Measurements from ENCODE around the gene DBT.

The DBT gene

GRCh38 chr1:100232156-100232555, 17.5 kb downstream of the DBT start:
- no peak for DNase-seq (ENCODE audit: insufficient read length, low spot score)
- no peak for FAIRE-seq
- no peak for TF ChIP-seq PAX5 (IDR thresholded peaks at IDR 0.05; ENCODE audit: insufficient read depth, low read length, severe bottlenecking)
- TF ChIP-seq POLR2AphosphoS5 (IDR thresholded peaks at IDR 0.05; ENCODE audit: low read depth, low read length), result no peak
- TF ChIP-seq POLR2A (IDR thresholded peaks at IDR 0.05; ENCODE audit: low read depth, low read length), result no peak
- TF ChIP-seq TAF1 (IDR thresholded peaks at IDR 0.05; ENCODE audit: low read depth, low read length), result no peak
- TF ChIP-seq POU2F2 (IDR thresholded peaks at IDR 0.05; ENCODE audit: low read depth, low read length), result no peak
- TF ChIP-seq SPI1 (IDR thresholded peaks at IDR 0.05; ENCODE audit: low read depth, low read length), result no peak

- DNase-seq (ENCODE audit: insufficient read length, low spot score) (no peak), FAIRE-seq (no peak)
- TF ChIP-seq TAF1 (IDR thresholded peaks at IDR 0.05; ENCODE audit: low read depth, low read length), result no peak
- no peak for TF ChIP-seq POLR2A (IDR thresholded peaks at IDR 0.05; ENCODE audit: low read depth, low read length)
- no peak for TF ChIP-seq POLR2AphosphoS5 (IDR thresholded peaks at IDR 0.05; ENCODE audit: low read depth, low read length)
- TF ChIP-seq POU2F2 (IDR thresholded peaks at IDR 0.05; ENCODE audit: low read depth, low read length), result no peak
- TF ChIP-seq PAX5 (IDR thresholded peaks at IDR 0.05; ENCODE audit: insufficient read depth, low read length, severe bottlenecking), result no peak
- TF ChIP-seq SPI1 (IDR thresholded peaks at IDR 0.05; ENCODE audit: low read depth, low read length), result no peak
Observed at GRCh38 chr1:100231721-100232120, 17.9 kb downstream of the DBT start.

DNA sequence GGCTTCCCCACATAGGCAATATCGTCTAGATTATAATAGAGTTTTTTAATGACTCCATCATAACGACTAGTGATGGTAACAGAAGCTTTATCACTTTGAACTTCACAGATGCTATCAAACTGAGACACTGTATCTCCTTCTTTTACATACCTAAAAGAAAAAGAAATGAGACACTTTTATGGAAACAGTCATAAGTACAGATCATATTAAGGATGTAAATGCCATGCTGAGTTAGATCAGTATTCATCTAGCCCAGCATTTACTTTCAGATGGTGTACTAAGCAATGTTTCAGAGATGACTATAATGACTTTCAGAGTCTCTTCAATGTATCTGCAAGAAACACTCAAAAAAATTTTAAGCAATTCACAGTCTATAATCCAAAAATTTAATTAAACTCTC, 18.9 kb downstream of the DBT start:
- no peak for DNase-seq (ENCODE audit: insufficient read length, low spot score)
- no peak for TF ChIP-seq PAX5 (IDR thresholded peaks at IDR 0.05; ENCODE audit: insufficient read depth, low read length, severe bottlenecking)
- no peak for TF ChIP-seq TAF1 (IDR thresholded peaks at IDR 0.05; ENCODE audit: low read depth, low read length)
- TF ChIP-seq POLR2AphosphoS5 (IDR thresholded peaks at IDR 0.05; ENCODE audit: low read depth, low read length), result no peak
- no peak for TF ChIP-seq SPI1 (IDR thresholded peaks at IDR 0.05; ENCODE audit: low read depth, low read length)
- no peak for TF ChIP-seq POLR2A (IDR thresholded peaks at IDR 0.05; ENCODE audit: low read depth, low read length)
- TF ChIP-seq POU2F2 (IDR thresholded peaks at IDR 0.05; ENCODE audit: low read depth, low read length), result no peak
- no peak for FAIRE-seq

DNA sequence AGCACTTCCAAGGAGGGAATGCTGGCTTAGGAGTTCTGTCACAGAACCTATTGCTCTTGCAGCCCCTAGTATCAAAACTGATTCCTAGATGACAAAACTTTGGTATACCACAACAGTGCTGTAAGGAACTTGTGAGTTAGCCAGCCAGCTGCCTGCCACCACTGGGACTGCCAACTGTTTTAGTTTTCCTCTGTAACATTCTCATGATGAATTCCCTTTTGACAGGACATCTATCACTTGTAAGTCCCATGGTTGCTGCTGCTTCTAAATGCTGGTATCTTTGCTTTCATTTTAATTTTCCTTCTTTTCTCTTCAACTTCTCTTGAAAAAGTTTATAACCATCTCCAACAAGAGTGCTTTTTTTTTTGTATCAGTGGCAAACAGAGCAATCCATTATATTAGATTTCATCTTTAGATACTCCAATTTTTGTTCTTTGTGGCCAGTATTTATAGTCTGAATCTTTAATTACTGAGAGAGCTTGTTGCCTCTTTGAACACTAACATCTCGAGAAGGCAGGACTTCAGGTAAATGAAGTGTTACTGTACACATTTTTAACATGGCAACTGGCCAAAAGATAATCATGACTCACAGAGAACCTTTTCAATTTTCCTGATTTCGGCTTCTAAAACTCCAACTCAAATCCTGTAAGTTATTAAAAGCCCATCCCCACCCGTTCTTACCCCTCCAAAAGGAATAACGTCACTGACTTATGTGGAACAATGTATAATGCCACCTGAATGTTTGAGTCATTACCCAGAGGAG, 19.8 kb downstream of the DBT start:
- FAIRE-seq (no peak), DNase-seq (ENCODE audit: insufficient read length, low spot score) (no peak)
- no peak for TF ChIP-seq PAX5 (IDR thresholded peaks at IDR 0.05; ENCODE audit: insufficient read depth, low read length, severe bottlenecking)
- TF ChIP-seq POLR2AphosphoS5 (IDR thresholded peaks at IDR 0.05; ENCODE audit: low read depth, low read length), result no peak
- TF ChIP-seq TAF1 (IDR thresholded peaks at IDR 0.05; ENCODE audit: low read depth, low read length), result no peak
- TF ChIP-seq SPI1 (IDR thresholded peaks at IDR 0.05; ENCODE audit: low read depth, low read length), result no peak
- no peak for TF ChIP-seq POLR2A (IDR thresholded peaks at IDR 0.05; ENCODE audit: low read depth, low read length)
- TF ChIP-seq POU2F2 (IDR thresholded peaks at IDR 0.05; ENCODE audit: low read depth, low read length), result no peak

GRCh38 chr1:100222428-100222827, 27.2 kb downstream of the DBT start:
- DNase-seq (ENCODE audit: insufficient read length, low spot score) (no peak), FAIRE-seq (no peak)
- TF ChIP-seq PAX5 (IDR thresholded peaks at IDR 0.05; ENCODE audit: insufficient read depth, low read length, severe bottlenecking), result no peak
- no peak for TF ChIP-seq SPI1 (IDR thresholded peaks at IDR 0.05; ENCODE audit: low read depth, low read length)
- no peak for TF ChIP-seq POLR2A (IDR thresholded peaks at IDR 0.05; ENCODE audit: low read depth, low read length)
- no peak for TF ChIP-seq TAF1 (IDR thresholded peaks at IDR 0.05; ENCODE audit: low read depth, low read length)

GRCh38 chr1:100219883-100220282, 29.8 kb downstream of the DBT start:
- DNase-seq (ENCODE audit: insufficient read length, low spot score) (no peak), FAIRE-seq (no peak)
- TF ChIP-seq PAX5 (IDR thresholded peaks at IDR 0.05; ENCODE audit: insufficient read depth, low read length, severe bottlenecking) (no peak), POU2F2 (IDR thresholded peaks at IDR 0.05; ENCODE audit: low read depth, low read length) (no peak), POLR2AphosphoS5 (IDR thresholded peaks at IDR 0.05; ENCODE audit: low read depth, low read length) (no peak), POLR2A (IDR thresholded peaks at IDR 0.05; ENCODE audit: low read depth, low read length) (no peak), TAF1 (IDR thresholded peaks at IDR 0.05; ENCODE audit: low read depth, low read length) (no peak), SPI1 (IDR thresholded peaks at IDR 0.05; ENCODE audit: low read depth, low read length) (no peak)

DNA sequence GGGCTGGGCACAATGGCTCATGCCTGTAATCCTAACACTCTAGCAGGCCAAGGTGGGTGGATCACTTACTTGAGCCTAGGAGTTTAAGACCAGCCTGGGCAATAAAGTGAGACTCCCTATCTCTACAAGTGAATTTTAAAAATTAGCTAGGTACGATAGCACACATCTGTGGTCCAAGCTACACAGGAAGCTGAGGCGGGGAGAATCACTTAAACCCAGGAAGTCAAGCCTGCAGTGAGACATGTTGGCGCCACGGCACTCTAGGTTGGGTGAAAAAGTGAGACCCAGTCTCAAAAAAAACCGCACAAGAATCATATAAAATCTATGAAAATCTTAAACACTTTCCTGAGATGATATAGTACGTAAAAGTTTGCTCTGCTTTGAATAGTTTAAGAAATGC, 30.2 kb downstream of the DBT start:
- FAIRE-seq (no peak), DNase-seq (ENCODE audit: insufficient read length, low spot score) (no peak)
- TF ChIP-seq POLR2AphosphoS5 (IDR thresholded peaks at IDR 0.05; ENCODE audit: low read depth, low read length) (no peak), TAF1 (IDR thresholded peaks at IDR 0.05; ENCODE audit: low read depth, low read length) (no peak), POLR2A (IDR thresholded peaks at IDR 0.05; ENCODE audit: low read depth, low read length) (no peak)

DNA sequence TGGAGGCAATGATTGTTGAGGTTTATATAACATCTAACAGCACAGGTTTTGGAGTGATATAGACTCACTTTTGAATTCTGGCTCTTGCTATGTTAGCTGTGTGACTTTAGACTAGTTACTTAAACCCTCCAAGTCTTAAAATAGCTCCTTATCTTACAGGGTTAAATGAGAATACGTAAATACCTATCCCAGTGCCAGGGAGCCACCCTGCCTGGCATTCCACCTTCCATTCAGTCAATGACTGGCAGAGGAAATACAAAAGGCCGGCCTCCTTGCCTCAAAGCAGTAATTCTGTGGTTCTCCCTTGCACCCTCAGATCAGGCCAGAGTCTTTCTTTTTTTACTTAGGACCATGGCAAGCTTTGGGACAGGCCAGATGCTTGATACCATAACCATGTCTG, 31.8 kb downstream of the DBT start:
- no peak for TF ChIP-seq POU2F2 (IDR thresholded peaks at IDR 0.05; ENCODE audit: low read depth, low read length)
- no peak for FAIRE-seq
- DNase-seq (ENCODE audit: insufficient read length, low spot score), result no peak

- TF ChIP-seq POLR2AphosphoS5 (IDR thresholded peaks at IDR 0.05; ENCODE audit: low read depth, low read length) (no peak), TAF1 (IDR thresholded peaks at IDR 0.05; ENCODE audit: low read depth, low read length) (no peak), PAX5 (IDR thresholded peaks at IDR 0.05; ENCODE audit: insufficient read depth, low read length, severe bottlenecking) (no peak), POLR2A (IDR thresholded peaks at IDR 0.05; ENCODE audit: low read depth, low read length) (no peak), SPI1 (IDR thresholded peaks at IDR 0.05; ENCODE audit: low read depth, low read length) (no peak), POU2F2 (IDR thresholded peaks at IDR 0.05; ENCODE audit: low read depth, low read length) (no peak)
- no peak for DNase-seq (ENCODE audit: insufficient read length, low spot score)
- no peak for FAIRE-seq
Observed at GRCh38 chr1:100215101-100215500, 34.5 kb downstream of the DBT start.

- TF ChIP-seq POLR2AphosphoS5 (IDR thresholded peaks at IDR 0.05; ENCODE audit: low read depth, low read length) (no peak), POLR2A (IDR thresholded peaks at IDR 0.05; ENCODE audit: low read depth, low read length) (no peak), POU2F2 (IDR thresholded peaks at IDR 0.05; ENCODE audit: low read depth, low read length) (no peak), SPI1 (IDR thresholded peaks at IDR 0.05; ENCODE audit: low read depth, low read length) (no peak), PAX5 (IDR thresholded peaks at IDR 0.05; ENCODE audit: insufficient read depth, low read length, severe bottlenecking) (no peak), TAF1 (IDR thresholded peaks at IDR 0.05; ENCODE audit: low read depth, low read length) (no peak)
- no peak for DNase-seq (ENCODE audit: insufficient read length, low spot score)
- FAIRE-seq, result no peak
Observed at GRCh38 chr1:100213141-100213540, 36.5 kb downstream of the DBT start.
